Activated naive CD8-positive, alpha-beta T cell treated with anti-CD3 and anti-CD28 coated beads for 36 hours (primary cell): ENCODE measurements around the gene ASAP3. TPM values are rescaled to one million over a fixed set of nuclear protein-coding genes. Genes with fewer than 3 reads are reported as not detected.

ENCODE experiments used
- DNase-seq: peaks from one replicate; pipeline ENCODE4 v3.0.0; 2021
- H3K27ac Mint-ChIP-seq: one replicate; pipeline ENCODE4 v1.8.0; 2022; ENCODE audit warnings: mild to moderate bottlenecking, moderate library complexity, mixed read lengths
- H3K27me3 Mint-ChIP-seq: one replicate; pipeline ENCODE4 v1.8.0; 2022; ENCODE audit warnings: mild to moderate bottlenecking, mixed read lengths
- H3K36me3 Mint-ChIP-seq: one replicate; pipeline ENCODE4 v1.8.0; 2021; ENCODE audit warnings: mild to moderate bottlenecking, mixed read lengths
- H3K4me1 Mint-ChIP-seq: one replicate; pipeline ENCODE4 v1.8.0; 2021; ENCODE audit warnings: mixed read lengths
- H3K4me3 Mint-ChIP-seq: one replicate; pipeline ENCODE4 v1.8.0; 2022; ENCODE audit warnings: mild to moderate bottlenecking, moderate library complexity, mixed read lengths
- H3K9me3 Mint-ChIP-seq: one replicate; pipeline ENCODE4 v1.8.0; 2022; ENCODE audit warnings: mixed read lengths
- total RNA-seq, 2 experiments: library from RNA; stranded (reverse); gene quantifications; one replicate each; pipeline ENCODE4 v1.2.3, GENCODE V29; 2021

ASAP3 gene
- 1 to 10 TPM; 1.2 to 2.2 TPM for total RNA-seq

GRCh38 chr1:23483321-23484252, at the start of gene ASAP3:
Gene ASAP3 (minus strand): TSS chr1:23484179. CDS start chr1:23484133, 46 bp downstream.
- peaks cover 24% of the 10 kb centered on the region for H3K27me3 Mint-ChIP-seq
- H3K36me3 Mint-ChIP-seq: no peaks in the 10 kb centered on the region
- H3K4me1 Mint-ChIP-seq: peaks cover 8% of the 10 kb centered on the region
- peak within 1 kb of the TSS; percentile 85 for H3K4me3 Mint-ChIP-seq
- no peaks in the 10 kb centered on the region for H3K9me3 Mint-ChIP-seq
- peak; percentile 14 for DNase-seq
- H3K27ac Mint-ChIP-seq: peak within 1 kb of the TSS; percentile 26

GRCh38 chr1:23533246-23534023, 49.5 kb upstream of the ASAP3 start:
- Mint-ChIP-seq H3K27ac (no peak overlapping the region), H3K36me3 (peaks cover 21% of the 10 kb centered on the region), H3K4me3 (no peak overlapping the region), H3K9me3 (no peaks in the 10 kb centered on the region), H3K27me3 (peaks cover 11% of the 10 kb centered on the region), H3K4me1 (peaks cover 35% of the 10 kb centered on the region)
- DNase-seq: no peak

GRCh38 chr1:23531562-23532094, 47.6 kb upstream of the ASAP3 start:
- Mint-ChIP-seq H3K27ac (peak overlapping the region; percentile 97), H3K36me3 (peaks cover 31% of the 10 kb centered on the region), H3K27me3 (peaks cover 11% of the 10 kb centered on the region), H3K9me3 (no peaks in the 10 kb centered on the region), H3K4me1 (peaks cover 44% of the 10 kb centered on the region), H3K4me3 (peak overlapping the region; percentile 92)
- no peak for DNase-seq

GRCh38 chr1:23530747-23531561, 47.0 kb upstream of the ASAP3 start, which contains the start of gene E2F2:
Gene E2F2 (minus strand): TSS chr1:23531233. CDS start chr1:23530793, 440 bp downstream.
- Mint-ChIP-seq H3K27me3 (peaks cover 11% of the 10 kb centered on the region), H3K4me3 (peak within 1 kb of the TSS; percentile 92), H3K36me3 (peaks cover 34% of the 10 kb centered on the region), H3K9me3 (no peaks in the 10 kb centered on the region), H3K4me1 (peaks cover 51% of the 10 kb centered on the region), H3K27ac (peak within 1 kb of the TSS; percentile 97)
- peak; percentile 84 for DNase-seq

GRCh38 chr1:23530087-23530746, 46.2 kb upstream of the ASAP3 start:
- peak; percentile 50 for DNase-seq
- Mint-ChIP-seq H3K27ac (peak overlapping the region; percentile 69), H3K4me3 (peak overlapping the region; percentile 87), H3K27me3 (peaks cover 11% of the 10 kb centered on the region), H3K4me1 (peaks cover 58% of the 10 kb centered on the region), H3K9me3 (no peaks in the 10 kb centered on the region), H3K36me3 (peaks cover 38% of the 10 kb centered on the region)

GRCh38 chr1:23529146-23530086, 45.4 kb upstream of the ASAP3 start:
- Mint-ChIP-seq H3K27me3 (peaks cover 11% of the 10 kb centered on the region), H3K4me1 (peaks cover 63% of the 10 kb centered on the region), H3K4me3 (peak overlapping the region; percentile 87), H3K9me3 (no peaks in the 10 kb centered on the region), H3K36me3 (peaks cover 38% of the 10 kb centered on the region), H3K27ac (no peak overlapping the region)
- peak; percentile 10 for DNase-seq

GRCh38 chr1:23528250-23528978, 44.4 kb upstream of the ASAP3 start:
- Mint-ChIP-seq H3K36me3 (peaks cover 44% of the 10 kb centered on the region), H3K27me3 (peaks cover 11% of the 10 kb centered on the region), H3K4me3 (peak overlapping the region; percentile 87), H3K27ac (peak overlapping the region; percentile 51), H3K9me3 (no peaks in the 10 kb centered on the region), H3K4me1 (peaks cover 63% of the 10 kb centered on the region)
- DNase-seq: peak; percentile 79

GRCh38 chr1:23527900-23528249, 43.9 kb upstream of the ASAP3 start:
- H3K9me3 Mint-ChIP-seq: no peaks in the 10 kb centered on the region
- peaks cover 45% of the 10 kb centered on the region for H3K36me3 Mint-ChIP-seq
- H3K4me3 Mint-ChIP-seq: peak overlapping the region; percentile 87
- no peak for DNase-seq
- peaks cover 59% of the 10 kb centered on the region for H3K4me1 Mint-ChIP-seq
- no peak overlapping the region for H3K27ac Mint-ChIP-seq
- peaks cover 11% of the 10 kb centered on the region for H3K27me3 Mint-ChIP-seq

- H3K27ac Mint-ChIP-seq: no peak overlapping the region
- no peak overlapping the region for H3K4me3 Mint-ChIP-seq
- peaks cover 50% of the 10 kb centered on the region for H3K36me3 Mint-ChIP-seq
- peaks cover 11% of the 10 kb centered on the region for H3K27me3 Mint-ChIP-seq
- peaks cover 62% of the 10 kb centered on the region for H3K4me1 Mint-ChIP-seq
- H3K9me3 Mint-ChIP-seq: no peaks in the 10 kb centered on the region
- DNase-seq: no peak
Measured at GRCh38 chr1:23527366-23527765, 43.4 kb upstream of the ASAP3 start.

GRCh38 chr1:23526329-23527041, 42.5 kb upstream of the ASAP3 start:
- H3K4me3 Mint-ChIP-seq: no peak overlapping the region
- H3K4me1 Mint-ChIP-seq: peaks cover 56% of the 10 kb centered on the region

GRCh38 chr1:23525558-23526250, 41.7 kb upstream of the ASAP3 start:
- Mint-ChIP-seq H3K27ac (peak overlapping the region; percentile 49), H3K4me3 (peak overlapping the region; percentile 55), H3K4me1 (peaks cover 54% of the 10 kb centered on the region), H3K27me3 (peaks cover 7% of the 10 kb centered on the region), H3K36me3 (peaks cover 63% of the 10 kb centered on the region), H3K9me3 (no peaks in the 10 kb centered on the region)
- no peak for DNase-seq

More at GRCh38 chr1:23526329-23527041, 42.5 kb upstream of the ASAP3 start:
- Mint-ChIP-seq H3K36me3 (peaks cover 59% of the 10 kb centered on the region), H3K27ac (no peak overlapping the region), H3K27me3 (peaks cover 11% of the 10 kb centered on the region), H3K9me3 (no peaks in the 10 kb centered on the region)
- no peak for DNase-seq
